OCI-LY1 (cell line): Measurements from ENCODE around the gene ATP1A4.

Source experiments
- EZH2 ChIP-seq: fragments of 200-600 bp; sonication (generic), shearing (Covaris generic); IDR thresholded peaks from 2 replicates; pipeline ENCODE4 v1.8.0; 2017; ENCODE audit warnings: borderline replicate concordance, mixed run types, mild to moderate bottlenecking, antibody characterized with exemption, low read length, moderate library complexity, mixed read lengths
- TF ChIP-seq, protein P1 (sequence below): fragments of 200-600 bp; sonication (generic), shearing (Covaris generic); IDR thresholded peaks from 2 replicates; pipeline ENCODE4 v1.5.1; 2017; ENCODE audit warnings: mild to moderate bottlenecking, antibody characterized with exemption, low read length, moderate library complexity, mixed read lengths

DNA sequence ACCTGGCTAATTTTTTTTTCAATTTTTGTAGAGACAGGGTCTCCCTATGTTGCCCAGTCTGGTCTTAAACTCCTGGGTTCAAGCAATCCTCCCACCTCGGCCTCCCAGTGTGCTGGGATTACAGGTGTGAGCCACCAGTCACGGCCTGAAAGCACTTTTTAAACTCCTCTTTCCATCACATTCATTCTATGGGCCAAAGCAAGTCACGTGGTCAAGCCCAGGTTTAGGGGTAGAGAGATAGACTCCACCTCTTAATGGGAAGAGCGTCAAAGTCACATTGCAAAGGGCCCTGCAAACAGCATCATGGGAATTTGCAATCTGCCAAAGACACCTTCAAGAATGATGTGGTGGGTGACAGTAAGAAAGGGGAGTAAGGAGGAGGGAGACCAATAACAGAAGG is 7.1 kb downstream of the ATP1A4 start:
- TF ChIP-seq, protein P1, sequence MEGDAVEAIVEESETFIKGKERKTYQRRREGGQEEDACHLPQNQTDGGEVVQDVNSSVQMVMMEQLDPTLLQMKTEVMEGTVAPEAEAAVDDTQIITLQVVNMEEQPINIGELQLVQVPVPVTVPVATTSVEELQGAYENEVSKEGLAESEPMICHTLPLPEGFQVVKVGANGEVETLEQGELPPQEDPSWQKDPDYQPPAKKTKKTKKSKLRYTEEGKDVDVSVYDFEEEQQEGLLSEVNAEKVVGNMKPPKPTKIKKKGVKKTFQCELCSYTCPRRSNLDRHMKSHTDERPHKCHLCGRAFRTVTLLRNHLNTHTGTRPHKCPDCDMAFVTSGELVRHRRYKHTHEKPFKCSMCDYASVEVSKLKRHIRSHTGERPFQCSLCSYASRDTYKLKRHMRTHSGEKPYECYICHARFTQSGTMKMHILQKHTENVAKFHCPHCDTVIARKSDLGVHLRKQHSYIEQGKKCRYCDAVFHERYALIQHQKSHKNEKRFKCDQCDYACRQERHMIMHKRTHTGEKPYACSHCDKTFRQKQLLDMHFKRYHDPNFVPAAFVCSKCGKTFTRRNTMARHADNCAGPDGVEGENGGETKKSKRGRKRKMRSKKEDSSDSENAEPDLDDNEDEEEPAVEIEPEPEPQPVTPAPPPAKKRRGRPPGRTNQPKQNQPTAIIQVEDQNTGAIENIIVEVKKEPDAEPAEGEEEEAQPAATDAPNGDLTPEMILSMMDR, result no peak
- TF ChIP-seq EZH2, result no peak
